Thymus (tissue), 11 donors: ENCODE measurements around the gene IER3IP1. TPM values are rescaled to one million over a fixed set of nuclear protein-coding genes. Genes with fewer than 3 reads are reported as not detected.
"Not testable (repeated sequence)": the region's sequence is repeated elsewhere in the genome, so short reads cannot be mapped to it uniquely, and the experiment has no call there.

ENCODE experiments used
- DNase-seq, 9 donors: peaks; one replicate each; pipeline ENCODE4 v3.0.0-alpha.2; 2013; ENCODE audit warnings: low spot score in 9 of 9, low read depth in 6 of 9, missing footprints in 1 of 9
- H3K27ac ChIP-seq, 2 donors: one replicate each; pipeline ENCODE4 v1.5.1; 2013; ENCODE audit warnings: control low read depth in 1 of 2, low read depth in 1 of 2, low read length in 1 of 2, mild to moderate bottlenecking in 1 of 2, moderate library complexity in 1 of 2
- H3K27me3 ChIP-seq, 2 donors: one replicate each; pipeline ENCODE4 v1.5.1; 2013; ENCODE audit warnings: low read length in 1 of 2; ENCODE audit not compliant: control insufficient read depth in 2 of 2, insufficient read depth in 1 of 2
- H3K36me3 ChIP-seq, 2 donors: one replicate each; pipeline ENCODE4 v1.5.1; 2013; ENCODE audit warnings: low read length in 1 of 2, mild to moderate bottlenecking in 1 of 2, moderate library complexity in 1 of 2; ENCODE audit not compliant: control insufficient read depth in 2 of 2, insufficient read depth in 2 of 2
- H3K4me1 ChIP-seq, 2 donors: one replicate each; pipeline ENCODE4 v1.5.1; 2013; ENCODE audit warnings: low read length in 2 of 2; ENCODE audit not compliant: control insufficient read depth in 2 of 2, insufficient read depth in 2 of 2
- H3K4me3 ChIP-seq, 2 donors: one replicate each; pipeline ENCODE4 v1.5.1; 2013; ENCODE audit warnings: low read length in 2 of 2, control low read depth in 1 of 2, mild to moderate bottlenecking in 1 of 2
- H3K9me3 ChIP-seq, 2 donors: one replicate each; pipeline ENCODE4 v1.5.1; 2013; ENCODE audit warnings: low read length in 1 of 2, mild to moderate bottlenecking in 1 of 2; ENCODE audit not compliant: control insufficient read depth in 2 of 2, insufficient read depth in 1 of 2
- WGBS: extraction: QIAGEN DNeasy Blood & Tissue Kit; methylation state at CpG from one replicate; pipeline ENCODE4 v1.1.7; 2013; 5-methylcytosine and 5-hydroxymethylcytosine counted together
- polyA plus RNA-seq: library from polyadenylated mRNA; stranded (reverse); fragments of 200-250 nt; gene quantifications from one replicate; pipeline ENCODE4 v1.2.3, GENCODE V29; 2013
- total RNA-seq: library from RNA; stranded (reverse); fragments of 120-200 nt; gene quantifications from one replicate; pipeline ENCODE4 v1.2.4, GENCODE V29; 2013
- donor health status: healthy.

Gene IER3IP1
- total and polyA plus RNA-seq, 2 donors = 14.1 to 15.5 TPM

DNA sequence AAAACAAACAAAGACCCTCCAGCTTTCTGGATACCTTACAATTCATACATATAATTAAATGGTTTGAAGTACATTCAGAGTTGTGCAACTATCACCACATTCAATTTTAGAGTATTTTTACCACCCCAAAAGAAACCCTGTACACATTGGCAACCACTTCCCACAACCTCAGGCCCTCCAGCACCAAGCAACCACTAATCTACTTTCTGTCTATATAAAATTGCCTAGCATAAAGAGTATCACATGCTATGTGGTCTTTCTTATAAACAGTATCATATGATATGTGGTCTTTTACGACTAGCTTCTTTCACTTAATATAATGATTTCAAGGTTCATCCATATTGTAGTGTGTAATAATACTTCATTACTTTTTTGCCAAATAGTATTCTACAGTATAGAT, 7.3 kb downstream of the IER3IP1 start:
- WGBS = 92% methylated on average over 1 of the region's 1 CpG
- no peaks in the 10 kb centered on the region for H3K4me1 ChIP-seq
- DNase-seq = no peak
- H3K27me3 ChIP-seq = no peaks in the 10 kb centered on the region
- no peaks in the 10 kb centered on the region for H3K36me3 ChIP-seq
- no peaks in the 10 kb centered on the region for H3K9me3 ChIP-seq
- no peak overlapping the region for H3K4me3 ChIP-seq
- H3K27ac ChIP-seq = no peak overlapping the region

DNA sequence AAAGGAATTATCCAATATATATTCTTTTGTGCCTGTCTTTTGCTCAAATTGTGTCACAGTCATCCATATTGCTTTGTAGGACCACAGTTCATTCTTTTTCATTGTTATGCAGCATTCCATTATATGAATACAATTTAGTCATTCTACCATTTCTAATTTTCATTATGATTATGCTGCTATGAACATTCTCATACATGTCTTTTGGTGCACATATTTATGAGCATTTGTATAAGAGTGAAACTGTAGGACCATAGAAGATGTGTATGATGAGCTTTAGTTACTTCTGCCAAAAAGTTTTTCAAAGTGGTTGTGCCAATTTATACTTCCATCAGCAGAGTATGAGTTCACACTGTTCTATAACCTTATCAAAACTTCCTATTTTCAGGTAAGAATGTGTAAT, 7.7 kb downstream of the IER3IP1 start:
- no peak for DNase-seq
- H3K36me3 ChIP-seq = no peaks in the 10 kb centered on the region
- no peaks in the 10 kb centered on the region for H3K4me1 ChIP-seq
- H3K27me3 ChIP-seq = no peaks in the 10 kb centered on the region
- H3K4me3 ChIP-seq = no peak overlapping the region
- H3K9me3 ChIP-seq = no peaks in the 10 kb centered on the region
- H3K27ac ChIP-seq = no peak overlapping the region

DNA sequence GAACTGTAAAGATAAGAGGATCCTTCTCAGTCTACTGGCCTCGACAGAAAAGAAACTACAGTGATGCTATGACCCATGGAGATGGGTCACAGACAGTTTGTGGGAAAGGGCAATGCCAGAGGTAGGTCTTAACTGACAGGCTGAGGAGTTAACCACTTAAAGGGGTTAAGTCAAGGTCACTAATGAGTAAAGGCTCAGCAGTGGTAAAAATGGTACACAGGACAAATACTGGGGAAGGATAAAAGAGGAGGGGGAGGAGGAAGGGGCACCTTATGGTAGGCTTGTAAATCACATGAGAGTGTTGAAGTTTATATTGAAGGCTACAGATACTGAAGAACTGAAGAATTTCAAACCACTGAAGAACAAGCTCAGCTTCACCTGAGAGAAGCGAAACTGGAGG, 9.9 kb downstream of the IER3IP1 start:
- Histone ChIP-seq H3K4me3 (no peak overlapping the region), H3K27me3 (no peaks in the 10 kb centered on the region), H3K9me3 (no peaks in the 10 kb centered on the region), H3K4me1 (no peaks in the 10 kb centered on the region), H3K36me3 (no peaks in the 10 kb centered on the region), H3K27ac (no peak overlapping the region)
- no peak for DNase-seq
- WGBS = over 99% methylated on average over 2 of the region's 2 CpGs

GRCh38 chr18:47163241-47163640, 12.9 kb downstream of the IER3IP1 start:
- no peak overlapping the region for H3K4me3 ChIP-seq
- no peaks in the 10 kb centered on the region for H3K36me3 ChIP-seq
- no peak overlapping the region for H3K27ac ChIP-seq
- no peaks in the 10 kb centered on the region for H3K9me3 ChIP-seq
- whole genome bisulfite sequencing = 95% methylated on average over 5 of the region's 5 CpGs
- no peak for DNase-seq
- H3K4me1 ChIP-seq = no peaks in the 10 kb centered on the region
- no peaks in the 10 kb centered on the region for H3K27me3 ChIP-seq

GRCh38 chr18:47160256-47160655, 15.9 kb downstream of the IER3IP1 start:
- H3K36me3 ChIP-seq = no peaks in the 10 kb centered on the region
- H3K27ac ChIP-seq = no peak overlapping the region
- WGBS = 98% methylated on average over 5 of the region's 5 CpGs
- H3K4me3 ChIP-seq = no peak overlapping the region
- H3K9me3 ChIP-seq = no peaks in the 10 kb centered on the region
- no peak for DNase-seq
- H3K4me1 ChIP-seq = no peaks in the 10 kb centered on the region
- H3K27me3 ChIP-seq = no peaks in the 10 kb centered on the region

GRCh38 chr18:47158404-47158803, 17.8 kb downstream of the IER3IP1 start:
- H3K4me3 ChIP-seq, H3K27me3 ChIP-seq, H3K27ac ChIP-seq, H3K4me1 ChIP-seq, H3K36me3 ChIP-seq, DNase-seq, H3K9me3 ChIP-seq: not testable (repeated sequence)
- WGBS = 98% methylated on average over 16 of the region's 16 CpGs

- DNase-seq = no peak
- H3K27me3 ChIP-seq = no peaks in the 10 kb centered on the region
- H3K27ac ChIP-seq = no peak overlapping the region
- peaks cover 10 to 12% of the 10 kb centered on the region in 2 donors for H3K4me1 ChIP-seq
- no peaks in the 10 kb centered on the region for H3K9me3 ChIP-seq
- peaks cover 5 to 7% of the 10 kb centered on the region in 2 donors for H3K36me3 ChIP-seq
- H3K4me3 ChIP-seq = no peak overlapping the region
Measured at GRCh38 chr18:47151439-47151838, 24.7 kb downstream of the IER3IP1 start.

DNA sequence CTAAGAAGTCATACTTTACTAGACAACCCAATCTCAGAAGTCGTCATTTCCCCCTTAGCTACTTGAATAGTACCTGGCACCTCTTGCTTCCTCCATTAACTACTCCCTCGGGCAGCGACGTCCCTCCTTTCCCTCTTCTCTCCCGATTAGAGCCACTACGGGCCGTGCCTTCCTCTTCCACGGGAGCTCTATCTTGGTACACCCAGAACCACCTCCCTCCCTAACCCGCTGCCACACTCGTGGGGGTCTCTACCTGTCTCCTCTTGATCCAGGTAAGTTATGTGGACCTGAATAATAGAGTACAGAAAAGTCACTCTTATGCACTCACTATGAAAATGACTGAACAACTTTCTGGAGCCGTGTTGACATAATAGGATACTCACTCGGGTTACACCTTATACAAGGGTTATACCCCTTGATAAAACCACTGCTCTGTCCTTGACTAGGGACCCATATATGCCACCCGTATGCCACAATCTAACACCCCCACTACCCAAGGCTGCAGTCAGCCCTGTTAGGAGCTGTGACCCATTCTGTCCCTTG, 25.3 kb downstream of the IER3IP1 start:
- peak in 4 of 9 donors; percentile 2 to 13 (median 7) for DNase-seq
- H3K36me3 ChIP-seq = peaks cover 5 to 7% of the 10 kb centered on the region in 2 donors
- H3K4me1 ChIP-seq = peaks cover 10 to 12% of the 10 kb centered on the region in 2 donors
- 10% methylated on average over 13 of the region's 13 CpGs for WGBS
- H3K4me3 ChIP-seq = peak overlapping the region; percentile 74 to 83
- no peaks in the 10 kb centered on the region for H3K9me3 ChIP-seq
- no peaks in the 10 kb centered on the region for H3K27me3 ChIP-seq
- peak overlapping the region; percentile 55 to 85 for H3K27ac ChIP-seq

DNA sequence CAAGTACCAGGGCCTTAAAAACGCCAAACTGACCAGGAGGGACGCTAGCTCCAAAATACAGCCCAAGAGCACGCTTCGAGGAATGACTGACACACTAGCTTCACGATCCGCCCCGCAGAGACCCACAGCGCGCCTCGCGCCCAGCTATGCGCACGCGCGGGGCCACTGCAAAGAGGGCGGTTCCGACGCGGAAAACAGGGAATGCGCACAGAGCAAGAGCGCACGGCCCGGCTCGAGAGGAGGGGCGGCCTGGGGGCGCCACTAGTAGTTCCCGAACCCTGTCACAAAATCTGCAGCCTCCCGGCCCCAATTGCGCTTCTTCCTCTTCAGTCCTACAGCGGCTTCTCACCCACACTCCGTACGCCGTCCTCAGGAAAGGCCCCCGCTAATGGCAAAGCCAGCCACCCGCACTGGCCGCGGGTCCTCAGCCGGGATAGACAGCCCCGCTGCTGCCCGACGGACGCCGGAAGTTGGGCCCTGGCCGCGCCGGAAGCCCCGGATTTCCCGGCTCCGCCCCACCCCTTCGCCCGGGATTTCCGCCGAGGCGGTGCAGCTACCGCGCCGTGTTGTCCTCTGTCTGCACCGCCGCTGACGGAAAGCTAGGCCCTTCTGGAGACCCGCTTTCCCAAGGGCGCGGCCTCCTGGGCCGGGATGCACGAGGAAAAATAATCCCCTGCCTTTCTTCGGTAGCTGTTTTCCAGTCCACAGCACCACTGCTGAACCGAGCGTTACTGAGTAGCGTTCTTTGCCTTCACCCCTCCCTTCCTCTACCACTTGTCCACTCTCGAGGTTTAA, 25.9 kb downstream of the IER3IP1 start, which contains the start of gene HDHD2:
Gene HDHD2 (minus strand): TSS at position 472 of the 795 bp plus-strand sequence. CDS start 14,061 bp downstream, outside the sequence.
- peak within 1 kb of the TSS; percentile 55 to 85 for H3K27ac ChIP-seq
- no peaks in the 10 kb centered on the region for H3K27me3 ChIP-seq
- H3K4me3 ChIP-seq = peak within 1 kb of the TSS; percentile 74 to 83
- DNase-seq = peak; percentile 37 to 83 (median 62)
- peaks cover 5 to 7% of the 10 kb centered on the region in 2 donors for H3K36me3 ChIP-seq
- under 1% methylated on average over 70 of the region's 70 CpGs for WGBS
- no peaks in the 10 kb centered on the region for H3K9me3 ChIP-seq
- peaks cover 10 to 12% of the 10 kb centered on the region in 2 donors for H3K4me1 ChIP-seq
